IPS DF 19.7 (cell line): ENCODE measurements around the gene MARVELD2.

ENCODE experiments used
- DNase-seq: peaks from one replicate; pipeline ENCODE4 v3.0.0-alpha.2; 2013; ENCODE audit warnings: low read depth, low spot score

MARVELD2 gene

GRCh38 chr5:69492923-69493395 is 78.0 kb downstream of the MARVELD2 start:
- DNase-seq = no peak

- no peak for DNase-seq
Observed at GRCh38 chr5:69493396-69494133, 78.6 kb downstream of the MARVELD2 start.
